GM20000 (cell line): ENCODE results near the gene ZDHHC22.

Experiments
- DNase-seq: peaks from one replicate; pipeline ENCODE4 v3.0.0; 2012; ENCODE audit warnings: low spot score
- TF ChIP-seq, protein P1 (sequence below): IDR thresholded peaks from 2 replicates; pipeline ENCODE4 v1.5.1; 2012; ENCODE audit warnings: mild to moderate bottlenecking, control low read depth; ENCODE audit errors: extremely low read depth, missing control alignments

The ZDHHC22 gene

DNA sequence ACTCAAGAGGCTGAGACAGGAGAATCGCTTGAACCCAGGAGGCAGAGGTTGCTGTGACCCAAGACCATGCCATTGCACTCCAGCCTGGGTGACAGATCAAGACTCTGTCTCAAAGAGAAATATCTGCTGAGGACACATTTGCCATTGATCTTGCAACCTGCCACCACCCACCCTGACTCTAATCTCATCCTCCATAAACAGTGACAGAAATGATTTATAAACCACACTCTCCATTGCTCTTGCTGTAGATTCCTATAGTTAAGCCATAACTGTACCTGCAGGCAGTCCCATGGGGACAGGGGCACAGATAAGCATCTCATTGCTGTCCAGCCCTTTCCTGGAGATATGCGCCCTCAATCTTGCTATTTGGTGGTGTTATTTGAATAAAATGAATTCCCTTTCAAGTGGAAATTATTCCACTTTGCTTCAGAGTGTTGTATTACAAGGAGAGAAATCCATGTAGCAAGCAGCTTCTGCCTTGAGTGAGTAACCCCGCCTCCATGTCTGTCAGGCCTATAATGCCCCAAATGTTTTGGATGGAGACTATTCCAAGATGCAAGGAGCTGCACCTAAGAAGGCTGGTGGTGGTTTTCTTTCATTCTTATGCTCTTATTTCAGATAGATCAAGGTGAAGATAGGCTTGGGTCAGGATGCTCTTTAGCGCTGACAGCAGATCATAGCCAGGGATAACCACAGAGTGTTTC, 3.0 kb upstream of the ZDHHC22 start:
- no peak for DNase-seq
- TF ChIP-seq, protein P1, sequence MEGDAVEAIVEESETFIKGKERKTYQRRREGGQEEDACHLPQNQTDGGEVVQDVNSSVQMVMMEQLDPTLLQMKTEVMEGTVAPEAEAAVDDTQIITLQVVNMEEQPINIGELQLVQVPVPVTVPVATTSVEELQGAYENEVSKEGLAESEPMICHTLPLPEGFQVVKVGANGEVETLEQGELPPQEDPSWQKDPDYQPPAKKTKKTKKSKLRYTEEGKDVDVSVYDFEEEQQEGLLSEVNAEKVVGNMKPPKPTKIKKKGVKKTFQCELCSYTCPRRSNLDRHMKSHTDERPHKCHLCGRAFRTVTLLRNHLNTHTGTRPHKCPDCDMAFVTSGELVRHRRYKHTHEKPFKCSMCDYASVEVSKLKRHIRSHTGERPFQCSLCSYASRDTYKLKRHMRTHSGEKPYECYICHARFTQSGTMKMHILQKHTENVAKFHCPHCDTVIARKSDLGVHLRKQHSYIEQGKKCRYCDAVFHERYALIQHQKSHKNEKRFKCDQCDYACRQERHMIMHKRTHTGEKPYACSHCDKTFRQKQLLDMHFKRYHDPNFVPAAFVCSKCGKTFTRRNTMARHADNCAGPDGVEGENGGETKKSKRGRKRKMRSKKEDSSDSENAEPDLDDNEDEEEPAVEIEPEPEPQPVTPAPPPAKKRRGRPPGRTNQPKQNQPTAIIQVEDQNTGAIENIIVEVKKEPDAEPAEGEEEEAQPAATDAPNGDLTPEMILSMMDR: no peak

DNA sequence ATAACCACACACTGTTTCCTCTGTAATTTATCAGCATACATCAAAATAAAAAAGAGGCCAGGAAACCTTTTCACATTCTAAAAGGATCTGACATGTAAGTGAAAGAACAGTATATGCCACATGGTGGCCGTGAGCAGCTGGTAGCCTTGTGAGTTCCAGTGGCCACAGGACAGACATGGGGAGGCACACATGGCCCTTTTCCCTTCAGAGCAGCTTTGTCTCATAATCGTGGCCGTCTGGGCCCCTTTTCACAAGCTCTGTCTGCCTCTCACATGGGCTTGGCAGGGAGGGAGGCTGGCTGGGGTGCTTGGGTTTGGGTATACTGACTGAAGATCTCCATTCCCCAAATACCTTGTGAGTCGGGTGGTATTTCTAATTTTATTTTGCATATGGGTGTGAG, 1.5 kb upstream of the ZDHHC22 start:
- TF ChIP-seq, protein P1: no peak
- no peak for DNase-seq

DNA sequence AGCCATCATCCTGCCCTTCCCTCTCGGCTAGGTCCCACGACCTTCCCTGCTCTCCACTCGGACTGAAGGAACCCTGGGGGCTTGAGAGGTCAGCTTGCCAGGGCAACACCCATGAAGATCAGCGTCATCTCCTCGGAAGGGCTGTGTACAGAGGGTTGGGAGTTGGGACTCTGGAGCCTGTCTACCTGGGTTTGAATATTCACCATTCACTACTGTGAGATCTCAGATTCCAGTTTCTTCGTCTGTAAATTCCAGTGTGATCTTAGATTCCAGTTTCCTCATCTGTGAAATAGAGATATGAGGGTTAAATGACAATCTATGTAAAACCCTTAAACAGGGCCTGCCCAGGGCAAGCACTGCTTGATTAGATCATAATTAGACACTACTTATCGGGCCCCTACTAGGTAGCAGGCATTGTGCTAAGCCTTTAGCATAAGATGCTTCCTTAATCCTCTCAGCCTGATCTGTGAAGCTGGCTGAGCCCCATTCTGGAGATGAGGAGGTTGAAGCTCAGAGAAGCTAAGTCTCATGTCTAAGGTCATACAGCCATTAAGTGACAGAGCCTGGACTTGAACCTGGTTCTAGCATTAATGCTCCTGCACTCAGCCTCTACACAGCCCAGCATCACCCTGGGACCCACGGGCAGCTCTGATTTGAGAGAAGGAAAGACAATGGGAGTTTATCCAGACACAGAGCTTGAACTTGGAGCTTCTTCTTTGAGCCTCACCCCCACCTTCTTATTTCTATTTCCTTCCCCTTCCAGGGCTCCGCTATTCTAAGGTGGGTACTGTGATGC, 612 bp upstream of the ZDHHC22 start:
- no peak for DNase-seq
- TF ChIP-seq, protein P1: no peak

DNA sequence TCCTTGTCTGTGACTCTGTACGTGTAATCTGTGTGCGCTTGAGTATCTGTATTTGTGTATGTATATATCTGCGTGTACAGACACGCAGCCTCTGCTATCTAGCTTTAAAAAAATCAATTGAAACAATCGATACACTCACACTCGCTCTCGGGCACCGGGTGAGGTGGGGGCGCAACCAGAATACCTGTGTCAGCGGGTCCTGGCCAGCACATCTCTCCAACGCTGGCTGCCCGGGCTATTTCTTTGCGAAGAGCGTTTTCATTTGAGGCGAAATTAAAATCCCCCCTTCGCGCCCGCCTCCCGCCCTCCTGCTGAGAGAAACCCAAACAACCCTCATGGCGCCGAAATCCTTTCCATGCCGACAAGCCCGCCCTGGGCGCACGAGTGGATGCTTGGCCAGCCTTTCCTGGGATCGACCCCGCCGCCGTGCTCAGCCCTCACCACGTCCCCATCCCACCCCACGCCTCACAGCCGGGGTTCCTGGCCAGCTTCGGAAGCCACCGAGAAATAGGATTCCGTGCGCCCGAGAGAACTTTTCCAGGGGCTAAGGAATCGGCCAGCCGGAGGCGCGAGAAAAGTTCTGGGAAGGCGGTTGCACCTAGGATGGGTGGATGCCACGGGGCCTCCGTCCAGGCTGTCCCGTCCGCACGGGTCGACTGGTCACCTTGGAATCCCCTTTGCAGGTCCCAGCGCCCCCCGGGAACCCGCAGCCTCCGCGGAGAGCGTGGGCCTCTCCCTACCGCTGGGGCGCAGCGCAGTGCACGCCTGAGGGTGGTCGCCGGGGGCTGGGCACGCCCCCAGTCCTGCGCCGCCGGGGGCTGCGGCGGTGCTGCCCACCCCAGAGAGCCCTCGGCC, 1.0 kb downstream of the ZDHHC22 start:
- DNase-seq: no peak
- TF ChIP-seq, protein P1: no peak

DNA sequence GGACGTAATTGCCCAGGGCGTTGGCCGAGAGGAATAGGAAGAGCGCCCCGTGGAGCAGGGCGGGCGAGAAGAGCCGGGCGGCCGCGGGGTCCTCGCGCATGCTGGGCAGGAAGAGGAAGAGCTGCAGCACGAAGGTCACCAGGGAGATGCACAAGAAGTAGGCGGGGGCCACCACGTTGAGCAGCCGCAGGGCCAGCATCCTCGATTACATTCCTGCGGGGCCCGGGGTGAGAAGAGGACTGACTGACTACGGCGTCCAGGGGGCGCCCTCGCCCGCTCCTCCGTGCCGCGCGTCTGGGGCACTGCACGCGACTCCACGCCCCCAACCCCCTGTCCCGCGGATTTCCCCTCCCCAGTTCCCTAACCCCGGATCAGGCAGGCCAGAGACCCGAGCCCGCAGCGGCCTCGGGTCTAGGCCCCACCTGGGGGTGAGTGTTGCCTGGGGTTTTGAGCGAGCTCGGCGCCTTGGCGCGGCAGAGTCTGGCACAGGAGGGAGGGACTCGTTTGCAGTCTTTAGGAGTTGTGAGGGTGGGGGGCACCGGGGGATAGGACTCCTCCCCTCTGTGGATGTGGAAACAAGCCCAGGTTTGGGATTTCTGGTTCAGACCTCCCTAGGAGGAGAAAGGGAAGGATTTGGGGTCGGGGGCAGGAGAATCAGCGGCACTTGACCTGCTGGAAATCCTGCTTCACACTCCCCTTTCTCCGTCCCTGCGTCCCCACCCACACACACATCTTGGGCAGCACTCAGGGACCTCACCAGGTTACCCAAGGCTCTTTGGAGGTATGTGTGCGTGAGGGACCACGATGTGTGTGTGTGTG, 1.8 kb downstream of the ZDHHC22 start:
- TF ChIP-seq, protein P1: peak; percentile 32
- peak; percentile 79 for DNase-seq

GRCh38 chr14:77139022-77139421, 2.6 kb downstream of the ZDHHC22 start:
- no peak for DNase-seq

More at GRCh38 chr14:77139022-77139421, 2.6 kb downstream of the ZDHHC22 start:
- TF ChIP-seq, protein P1: no peak
